ACC112 (cell line): ENCODE results near the gene HGS.

Experiments used
- H2AFZ ChIP-seq: fragments of 200-600 bp; sonication (generic); one replicate; pipeline ENCODE4 v1.6.0; 2017; ENCODE audit warnings: antibody characterized with exemption, low read length; ENCODE audit not compliant: unreplicated experiment
- H3K27ac ChIP-seq: fragments of 200-600 bp; sonication (generic); 2 replicates; pipeline ENCODE4 v1.5.1; 2014; ENCODE audit warnings: low read depth, mild to moderate bottlenecking, antibody characterized with exemption, low read length, moderate library complexity
- H3K27me3 ChIP-seq: fragments of 200-600 bp; sonication (generic); 2 replicates; pipeline ENCODE4 v1.6.1; 2014; ENCODE audit warnings: mild to moderate bottlenecking, antibody characterized with exemption, low read length, moderate library complexity, mixed read lengths; ENCODE audit not compliant: insufficient read depth
- H3K36me3 ChIP-seq: fragments of 200-600 bp; sonication (generic); 2 replicates; pipeline ENCODE4 v1.6.1; 2016; ENCODE audit warnings: mild to moderate bottlenecking, antibody characterized with exemption, low read length, moderate library complexity, mixed read lengths; ENCODE audit not compliant: insufficient read depth
- H3K4me1 ChIP-seq: fragments of 200-600 bp; sonication (generic); one replicate; pipeline ENCODE4 v1.6.1; 2016; ENCODE audit warnings: low read length, mixed read lengths; ENCODE audit not compliant: insufficient read depth, unreplicated experiment, control insufficient read depth
- H3K4me3 ChIP-seq: fragments of 200-600 bp; sonication (generic); 2 replicates; pipeline ENCODE4 v1.5.1; 2014; ENCODE audit warnings: mild to moderate bottlenecking, low read depth, low read length
- H3K79me2 ChIP-seq: fragments of 200-600 bp; sonication (generic); one replicate; pipeline ENCODE4 v1.6.0; 2016; ENCODE audit warnings: low read length; ENCODE audit not compliant: control insufficient read depth, unreplicated experiment, insufficient read depth

HGS gene

GRCh38 chr17:81687770-81688541 lies 4.1 kb downstream of the HGS start:
- Histone ChIP-seq H3K4me3 (no peak overlapping the region), H3K79me2 (peaks cover 74% of the 10 kb centered on the region), H3K27ac (no peak overlapping the region), H3K36me3 (peaks cover 36% of the 10 kb centered on the region; the same call in 1 of the 2 replicates), H3K27me3 (no peaks in the 10 kb centered on the region), H2AFZ (no peak overlapping the region), H3K4me1 (peaks cover 9% of the 10 kb centered on the region)

- Histone ChIP-seq H3K4me3 (no peak overlapping the region), H3K27ac (no peak overlapping the region), H2AFZ (no peak overlapping the region), H3K79me2 (peaks cover 69% of the 10 kb centered on the region), H3K4me1 (peaks cover 9% of the 10 kb centered on the region), H3K27me3 (no peaks in the 10 kb centered on the region), H3K36me3 (peaks cover 36% of the 10 kb centered on the region; the same call in 1 of the 2 replicates)
Measured at GRCh38 chr17:81688616-81689015, 4.8 kb downstream of the HGS start.

GRCh38 chr17:81690066-81690465 lies 6.3 kb downstream of the HGS start:
- Histone ChIP-seq H3K4me1 (peaks cover 9% of the 10 kb centered on the region), H3K79me2 (peaks cover 64% of the 10 kb centered on the region), H3K27me3 (no peaks in the 10 kb centered on the region), H3K27ac (no peak overlapping the region), H3K4me3 (no peak overlapping the region), H2AFZ (no peak overlapping the region), H3K36me3 (peaks cover 36% of the 10 kb centered on the region; the same call in 1 of the 2 replicates)

- no peak overlapping the region for H3K27ac ChIP-seq
- peaks cover 41% of the 10 kb centered on the region; the same call in 1 of the 2 replicates for H3K36me3 ChIP-seq
- H3K4me3 ChIP-seq: no peak overlapping the region
- peaks cover 5% of the 10 kb centered on the region for H3K4me1 ChIP-seq
- H3K27me3 ChIP-seq: no peaks in the 10 kb centered on the region
- peaks cover 62% of the 10 kb centered on the region for H3K79me2 ChIP-seq
- no peak overlapping the region for H2AFZ ChIP-seq
Measured at GRCh38 chr17:81690549-81690948, 6.7 kb downstream of the HGS start.

- peaks cover 55% of the 10 kb centered on the region for H3K79me2 ChIP-seq
- no peaks in the 10 kb centered on the region for H3K4me1 ChIP-seq
- H3K27ac ChIP-seq: no peak overlapping the region
- H3K27me3 ChIP-seq: no peaks in the 10 kb centered on the region
- peaks cover 40% of the 10 kb centered on the region; the same call in 1 of the 2 replicates for H3K36me3 ChIP-seq
- H3K4me3 ChIP-seq: no peak overlapping the region
- H2AFZ ChIP-seq: no peak overlapping the region
Measured at GRCh38 chr17:81691196-81691595, 7.4 kb downstream of the HGS start.

GRCh38 chr17:81691608-81692007 lies 7.8 kb downstream of the HGS start:
- Histone ChIP-seq H3K27ac (no peak overlapping the region), H2AFZ (no peak overlapping the region), H3K79me2 (peaks cover 54% of the 10 kb centered on the region), H3K4me3 (no peak overlapping the region), H3K36me3 (peaks cover 38% of the 10 kb centered on the region; the same call in 1 of the 2 replicates), H3K27me3 (no peaks in the 10 kb centered on the region), H3K4me1 (no peaks in the 10 kb centered on the region)

GRCh38 chr17:81693509-81694210 lies 9.8 kb downstream of the HGS start:
- Histone ChIP-seq H3K27ac (no peak overlapping the region), H2AFZ (no peak overlapping the region), H3K4me3 (no peak overlapping the region), H3K79me2 (peaks cover 39% of the 10 kb centered on the region), H3K4me1 (no peaks in the 10 kb centered on the region), H3K27me3 (no peaks in the 10 kb centered on the region), H3K36me3 (peaks cover 33% of the 10 kb centered on the region; the same call in 1 of the 2 replicates)

- no peak overlapping the region for H3K4me3 ChIP-seq
- H3K79me2 ChIP-seq: peaks cover 33% of the 10 kb centered on the region
- no peak overlapping the region for H3K27ac ChIP-seq
- no peaks in the 10 kb centered on the region for H3K4me1 ChIP-seq
- H2AFZ ChIP-seq: no peak overlapping the region
- H3K36me3 ChIP-seq: peaks cover 36% of the 10 kb centered on the region; the same call in 1 of the 2 replicates
- H3K27me3 ChIP-seq: no peaks in the 10 kb centered on the region
Measured at GRCh38 chr17:81694810-81695209, 11.0 kb downstream of the HGS start.

- Histone ChIP-seq H2AFZ (no peak overlapping the region), H3K4me3 (no peak overlapping the region), H3K27me3 (no peaks in the 10 kb centered on the region), H3K4me1 (no peaks in the 10 kb centered on the region), H3K36me3 (peaks cover 36% of the 10 kb centered on the region; the same call in 1 of the 2 replicates), H3K79me2 (peaks cover 33% of the 10 kb centered on the region), H3K27ac (no peak overlapping the region)
Measured at GRCh38 chr17:81695211-81695610, 11.4 kb downstream of the HGS start.

- no peak overlapping the region for H3K4me3 ChIP-seq
- peaks cover 34% of the 10 kb centered on the region; the same call in 1 of the 2 replicates for H3K36me3 ChIP-seq
- H3K79me2 ChIP-seq: peaks cover 36% of the 10 kb centered on the region
- peaks cover 3% of the 10 kb centered on the region for H3K4me1 ChIP-seq
- no peak overlapping the region for H2AFZ ChIP-seq
- H3K27ac ChIP-seq: no peak overlapping the region
- H3K27me3 ChIP-seq: no peaks in the 10 kb centered on the region
Measured at GRCh38 chr17:81695801-81696200, 12.0 kb downstream of the HGS start.
